GM19043 (cell line): ENCODE measurements around the gene TBL1X.

Experiments
- ATAC-seq: cut with Tn5 transposase; IDR thresholded peaks from one replicate; pipeline ENCODE4 v1.9.1; 2021; ENCODE audit warnings: low read depth; ENCODE audit not compliant: unreplicated experiment

The TBL1X gene

DNA sequence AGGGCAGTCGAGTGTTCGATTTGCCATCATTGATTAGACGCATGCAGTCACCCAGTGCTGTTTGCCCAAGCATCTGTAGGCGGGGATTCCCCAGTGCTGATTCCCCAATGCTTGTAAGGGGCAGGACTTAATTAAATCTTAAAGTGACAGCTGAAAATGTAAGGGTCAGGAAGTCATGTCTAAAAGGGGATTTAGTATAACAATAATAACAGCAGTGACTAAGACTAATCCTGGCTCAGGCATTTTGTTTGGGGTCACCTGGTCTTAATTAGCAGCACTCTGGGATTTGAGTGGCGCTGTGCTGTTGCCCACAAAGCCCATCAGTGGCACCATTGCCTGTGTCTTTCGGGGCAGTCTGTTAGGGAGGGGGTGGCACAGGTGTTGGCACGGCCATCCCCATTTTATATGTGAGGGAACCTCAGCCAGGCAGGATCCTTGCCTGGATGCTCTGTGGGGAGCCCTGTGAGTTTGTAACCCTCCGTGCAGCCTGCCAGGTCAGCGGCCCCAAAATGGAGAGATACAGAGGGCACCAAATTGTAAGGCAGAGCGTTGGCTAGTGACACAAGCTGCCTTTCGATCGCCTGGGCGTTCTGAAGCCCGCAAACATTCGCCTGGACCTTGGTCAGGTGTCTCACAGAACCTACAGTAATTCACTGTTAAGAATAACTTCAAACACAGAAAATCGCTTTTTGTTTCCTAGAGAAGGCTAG is 146.7 kb downstream of the TBL1X start:
- no peak for ATAC-seq

DNA sequence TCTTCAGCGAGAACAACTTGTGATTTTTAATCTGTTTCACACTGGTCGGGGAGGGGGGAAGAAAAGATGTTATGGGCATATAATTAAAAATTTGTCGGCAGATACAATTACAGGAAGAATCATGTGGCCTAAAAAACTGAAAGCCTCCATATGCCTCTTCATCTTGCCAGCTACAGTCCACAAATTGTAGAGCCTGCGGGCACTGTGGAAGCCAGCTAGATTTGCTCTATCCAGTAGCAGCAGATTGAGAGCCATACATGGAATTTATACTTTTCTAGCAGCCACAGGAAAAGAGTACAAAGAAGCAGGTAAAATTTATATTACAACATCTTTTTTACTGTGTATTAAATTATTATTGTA is 147.3 kb downstream of the TBL1X start:
- no peak for ATAC-seq

GRCh38 chrX:9614016-9614415 is 149.2 kb downstream of the TBL1X start:
- no peak for ATAC-seq

- no peak for ATAC-seq
Measured at GRCh38 chrX:9619133-9619532, 154.3 kb downstream of the TBL1X start.

DNA sequence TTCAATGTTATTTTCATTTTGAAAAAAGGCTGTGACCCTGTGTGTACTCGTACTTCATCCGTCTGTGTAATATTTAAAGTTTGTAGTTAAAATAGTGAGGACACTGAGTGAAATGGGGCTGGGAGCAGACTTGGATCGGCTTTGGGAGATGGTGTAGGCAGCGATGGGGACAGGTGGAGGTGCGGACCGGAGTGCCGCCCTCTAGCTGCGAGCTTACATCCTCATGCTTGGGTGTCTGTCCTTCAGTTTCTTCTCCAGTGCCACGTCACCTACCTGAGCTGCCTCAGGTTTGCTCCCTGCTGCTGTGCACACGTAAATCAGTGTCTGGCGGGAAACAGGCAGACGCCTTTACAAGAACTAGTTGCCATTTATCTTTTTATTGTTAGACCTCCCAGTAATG is 154.7 kb downstream of the TBL1X start:
- no peak for ATAC-seq

DNA sequence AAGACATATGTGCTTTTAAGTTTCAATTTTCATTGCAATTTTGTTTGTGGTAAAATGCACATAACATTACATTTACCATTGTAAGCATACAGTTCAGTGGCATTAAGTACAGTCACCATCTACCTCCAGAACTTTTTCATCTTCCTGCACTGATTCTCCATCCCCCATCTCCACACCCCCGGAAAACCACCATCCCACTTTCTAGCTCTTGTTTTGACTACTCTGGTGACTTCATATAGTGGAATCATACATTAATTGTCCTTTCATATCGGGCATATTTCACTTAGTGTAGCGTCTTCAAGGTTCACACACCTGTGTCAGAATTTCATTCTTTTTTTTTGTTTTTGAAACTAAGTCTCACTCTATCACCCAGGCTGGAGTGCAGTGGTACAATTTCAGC is 157.3 kb downstream of the TBL1X start:
- no peak for ATAC-seq

- no peak for ATAC-seq
Measured at GRCh38 chrX:9626379-9626778, 161.5 kb downstream of the TBL1X start.

DNA sequence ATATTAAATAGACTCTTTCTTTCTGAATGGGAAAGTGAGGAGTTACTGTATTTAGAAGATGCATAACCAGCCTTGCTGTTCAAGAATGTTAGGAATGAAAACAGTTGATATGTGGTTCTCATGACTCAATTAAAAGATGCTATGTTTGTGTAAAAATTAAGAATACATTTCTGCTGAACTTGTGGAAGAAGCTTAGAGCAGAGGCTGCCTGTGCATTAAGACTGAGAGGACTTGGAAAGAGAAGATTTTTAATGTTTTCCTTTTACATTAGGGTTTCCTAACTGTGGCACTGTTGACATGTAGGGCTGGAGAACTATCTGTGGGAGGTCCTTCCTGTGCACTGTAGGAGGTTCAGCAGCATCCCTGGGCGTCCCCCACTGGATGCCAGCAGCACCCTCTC is 163.1 kb downstream of the TBL1X start:
- no peak for ATAC-seq

DNA sequence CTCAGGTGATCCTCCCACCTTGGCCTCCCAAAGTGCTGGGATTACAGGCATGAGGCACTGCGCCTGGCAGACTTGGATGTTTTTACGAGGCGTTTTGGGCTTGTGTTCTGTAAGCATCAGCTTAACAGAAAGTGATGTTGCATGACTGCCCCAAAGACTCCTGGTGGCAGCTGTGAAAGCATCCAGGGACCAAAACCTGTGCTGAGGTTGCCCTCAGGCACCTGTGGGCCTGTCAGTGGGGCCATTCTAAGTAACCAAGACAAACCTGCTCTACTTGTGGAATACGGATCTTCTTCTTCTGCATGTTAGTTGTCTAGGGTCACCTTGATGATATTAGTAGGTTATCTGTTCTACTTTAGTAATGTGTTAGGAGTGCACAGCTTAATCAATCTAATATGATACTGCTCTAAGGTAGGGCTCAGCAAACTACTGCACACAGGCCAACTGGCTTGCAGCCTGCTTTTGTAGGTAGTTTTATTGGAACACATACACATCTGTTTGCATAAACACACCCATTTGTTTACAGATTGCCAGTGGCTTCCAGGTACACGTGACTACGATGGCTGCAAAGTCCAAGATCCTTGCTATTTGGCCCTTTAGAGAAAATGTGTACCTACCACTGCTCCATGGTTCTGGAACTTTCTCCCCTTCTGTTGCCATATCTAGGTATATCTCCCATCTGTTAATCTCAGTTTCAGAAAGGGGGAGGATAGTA is 164.1 kb downstream of the TBL1X start:
- no peak for ATAC-seq

DNA sequence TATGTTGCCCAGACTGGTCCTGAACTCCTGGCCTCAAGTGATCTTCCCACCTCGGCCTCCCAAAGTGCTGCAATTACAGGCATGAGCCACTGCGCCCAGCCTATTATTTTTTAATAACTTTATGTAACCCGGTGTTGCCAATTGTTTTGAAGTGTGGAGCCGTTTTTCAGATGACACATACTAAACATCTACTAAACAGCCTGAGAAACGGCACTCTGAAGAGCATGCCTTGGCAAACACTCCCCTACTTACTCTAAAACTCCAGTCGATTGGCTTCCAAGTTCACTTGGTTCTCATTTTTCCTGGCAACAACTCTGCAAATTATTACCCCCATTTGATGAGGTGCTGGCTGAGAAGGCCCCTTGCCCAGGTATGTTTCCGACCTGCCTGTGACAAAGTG is 169.7 kb downstream of the TBL1X start:
- no peak for ATAC-seq

- no peak for ATAC-seq
Measured at GRCh38 chrX:9635368-9635767, 170.5 kb downstream of the TBL1X start.

DNA sequence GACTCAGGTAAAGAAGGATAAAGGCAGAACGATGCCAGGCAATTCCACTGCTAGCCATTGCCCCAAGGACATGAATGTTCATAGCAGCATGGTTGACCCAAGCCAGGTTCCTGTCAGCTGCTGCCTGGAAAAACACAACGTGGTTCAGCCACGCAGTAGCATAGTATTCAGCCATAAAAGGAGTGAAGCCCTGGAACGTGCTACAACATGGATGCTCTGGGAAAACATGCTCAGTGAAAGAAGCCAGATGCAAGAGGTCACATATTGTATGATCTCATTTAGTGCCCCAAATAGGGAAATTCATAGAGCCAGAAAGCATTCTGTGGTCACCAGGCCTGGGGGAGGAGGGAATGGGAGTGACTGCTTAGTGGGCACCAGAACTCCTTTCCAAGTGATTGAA is 170.9 kb downstream of the TBL1X start:
- no peak for ATAC-seq

DNA sequence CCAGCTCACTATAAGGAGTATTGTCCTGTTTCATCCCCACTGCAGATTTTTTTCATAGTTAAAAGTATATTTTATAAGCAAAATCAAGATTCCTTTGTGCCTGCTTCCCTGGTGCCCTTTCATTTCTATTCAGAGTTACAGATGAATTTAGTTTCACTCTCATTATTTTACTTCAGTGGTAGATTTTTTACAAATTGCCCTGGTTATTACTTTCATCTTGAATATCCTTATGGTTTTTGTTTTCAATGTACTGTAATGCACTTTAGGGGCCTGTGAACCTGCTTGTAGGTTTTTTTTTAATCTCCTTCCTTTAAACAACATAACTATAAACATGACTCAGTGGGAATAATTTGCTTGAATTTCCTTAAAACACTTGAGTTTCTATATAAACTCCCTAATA is 174.0 kb downstream of the TBL1X start:
- no peak for ATAC-seq

DNA sequence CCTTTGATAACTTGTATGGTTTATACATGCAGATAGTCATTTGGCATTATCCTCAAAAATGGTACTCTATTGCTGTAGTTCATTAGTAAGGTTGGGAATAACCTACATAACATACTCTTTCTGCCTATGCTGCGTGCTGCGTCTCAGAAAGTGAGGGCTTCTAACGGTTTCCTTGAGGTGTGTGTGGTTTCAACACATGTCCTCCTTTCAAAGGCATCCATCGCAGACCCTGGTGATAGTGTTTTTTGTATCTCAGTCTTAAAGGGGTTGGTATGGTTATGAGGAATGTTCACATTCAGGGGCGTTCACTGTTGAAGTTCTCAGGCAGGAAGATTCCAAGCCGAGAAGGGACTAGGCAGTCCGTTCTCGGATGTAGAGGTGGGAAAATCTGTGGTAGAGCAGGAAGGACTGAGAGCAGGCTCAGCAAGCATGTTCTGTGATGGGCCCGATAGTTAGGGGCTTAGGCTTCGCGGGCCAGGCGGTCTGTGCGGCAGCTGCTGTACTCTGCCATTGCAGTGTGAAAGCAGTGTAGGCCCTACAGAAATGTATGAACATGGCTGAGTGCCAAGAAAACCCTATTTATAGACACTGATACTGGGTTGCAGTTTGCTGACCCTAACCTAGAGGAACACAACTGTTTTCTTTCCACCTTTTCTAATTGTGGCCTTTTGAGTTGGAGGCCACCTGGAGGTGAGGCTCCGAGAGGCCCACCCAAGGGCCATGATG is 177.6 kb downstream of the TBL1X start:
- no peak for ATAC-seq

DNA sequence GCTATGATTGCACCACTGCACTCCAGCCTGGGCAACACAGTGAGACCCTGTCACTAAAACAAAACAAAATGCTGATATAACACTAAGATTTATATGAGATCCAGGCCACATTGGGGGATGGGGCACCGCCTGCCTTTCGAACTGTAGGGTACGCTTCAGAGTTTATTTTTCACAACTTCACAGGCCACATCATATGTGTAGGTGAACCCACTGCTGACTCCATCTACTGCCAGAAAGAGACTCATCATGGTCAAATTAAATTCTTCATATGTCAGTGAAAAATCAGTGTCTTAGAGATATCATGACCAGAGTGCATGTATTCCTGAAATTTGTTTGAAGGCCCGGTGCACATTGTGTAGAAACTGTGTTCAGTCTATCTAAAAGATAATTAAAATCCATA is 178.9 kb downstream of the TBL1X start:
- no peak for ATAC-seq

DNA sequence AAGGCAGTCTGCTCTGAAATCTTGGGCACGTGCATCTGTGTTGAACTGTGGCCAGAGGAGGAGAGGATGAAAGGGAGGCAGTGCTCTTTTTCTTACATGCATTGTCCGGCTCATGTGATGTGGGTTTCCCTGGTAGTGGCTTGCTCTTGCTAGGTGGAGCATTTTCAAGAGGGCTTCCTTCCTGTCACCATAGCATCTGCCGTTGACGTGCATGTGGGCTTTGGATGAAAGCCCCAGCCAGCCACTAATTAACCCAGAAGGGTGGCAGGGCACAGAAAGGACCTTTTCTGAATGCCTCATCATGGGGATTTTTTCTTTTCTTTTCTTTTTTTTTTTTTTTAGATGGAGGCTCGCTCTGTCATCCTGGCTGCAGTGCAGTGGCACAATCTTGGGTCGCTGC is 179.5 kb downstream of the TBL1X start:
- peak; percentile 88 for ATAC-seq

DNA sequence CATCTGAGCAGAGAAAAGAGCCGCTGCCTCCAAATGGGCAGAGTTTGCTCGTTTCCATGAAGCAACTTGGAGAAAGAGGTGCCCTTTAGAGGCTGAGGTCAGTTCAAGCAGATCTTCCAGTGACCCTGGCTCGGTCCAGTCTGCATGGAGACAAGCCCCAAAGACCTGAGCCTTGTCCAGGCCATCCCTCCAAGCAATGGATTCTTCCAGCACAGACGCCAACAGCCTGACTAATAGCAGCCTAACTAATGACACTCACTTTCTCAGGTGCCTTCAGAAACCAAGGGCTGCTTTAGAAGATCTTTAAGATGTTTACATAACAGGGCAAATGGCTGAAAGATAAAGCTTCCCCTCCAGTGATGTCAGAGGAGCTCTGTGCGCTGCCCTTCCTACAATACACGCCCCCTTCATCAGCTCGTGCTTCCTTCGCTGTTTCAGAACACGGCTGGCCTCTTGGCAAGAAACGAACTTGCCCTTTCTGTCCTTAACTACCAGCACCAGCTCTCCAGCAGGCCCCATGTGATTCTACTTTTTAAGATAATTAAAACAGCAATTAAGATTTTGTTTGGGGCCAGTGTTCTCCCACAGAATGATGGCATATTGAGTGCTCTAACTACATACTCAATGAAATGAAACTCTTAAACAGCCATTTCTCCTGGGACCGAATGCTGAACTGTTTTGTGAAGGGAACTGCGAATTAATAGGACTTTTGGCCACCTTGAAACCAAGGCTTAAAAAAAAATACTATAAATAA is 181.8 kb downstream of the TBL1X start:
- no peak for ATAC-seq

GRCh38 chrX:9647431-9647830 is 182.6 kb downstream of the TBL1X start:
- ATAC-seq = no peak

DNA sequence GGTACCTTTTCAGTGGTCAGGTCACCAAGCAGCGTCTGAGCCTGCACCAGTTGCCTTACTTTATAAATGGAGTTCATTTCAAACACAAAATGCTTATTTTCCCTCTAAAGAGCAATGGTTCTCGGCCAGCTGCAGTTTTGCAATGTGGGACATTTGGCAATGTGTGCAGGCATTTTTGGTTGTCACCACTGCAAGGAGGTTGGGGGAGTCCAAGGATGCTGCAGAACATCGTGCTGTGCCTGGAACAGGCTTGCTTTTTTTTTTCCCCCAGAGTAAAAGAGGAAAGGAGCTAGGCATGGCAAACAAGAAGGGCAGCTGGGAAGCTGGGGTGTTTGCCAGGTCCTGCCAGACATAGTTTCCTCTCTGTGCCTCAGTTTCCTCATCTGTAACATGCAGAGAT is 185.2 kb downstream of the TBL1X start:
- no peak for ATAC-seq

- no peak for ATAC-seq
Measured at GRCh38 chrX:9651737-9652136, 186.9 kb downstream of the TBL1X start.

DNA sequence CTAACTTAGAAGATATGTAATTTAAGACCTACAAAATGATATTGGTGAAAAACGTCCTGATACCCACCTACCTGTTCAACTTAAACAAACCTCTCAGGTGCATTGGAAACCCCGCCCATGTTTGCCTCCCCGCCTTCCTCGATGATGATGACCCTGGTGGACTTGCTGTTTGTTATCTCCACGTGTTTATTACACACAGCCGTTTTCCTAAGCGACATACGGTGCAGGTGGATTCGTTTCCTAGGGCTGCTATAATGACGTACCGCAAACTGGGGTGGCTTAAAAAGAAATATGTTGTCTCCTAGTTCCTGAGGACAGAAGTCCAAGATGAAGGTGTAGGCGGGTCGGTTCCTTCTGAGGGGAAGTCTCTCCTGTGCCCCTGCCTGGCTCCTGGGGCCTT is 190.1 kb downstream of the TBL1X start:
- no peak for ATAC-seq
